HuH-7 (cell line): Measurements from ENCODE around the gene APEH.
"Not testable (repeated sequence)": the region's sequence is repeated elsewhere in the genome, so short reads cannot be mapped to it uniquely, and the experiment has no call there.

Experiments
- DNase-seq: peaks from one replicate; pipeline ENCODE4 v3.0.0; 2011; ENCODE audit warnings: low spot score

Gene APEH

DNA sequence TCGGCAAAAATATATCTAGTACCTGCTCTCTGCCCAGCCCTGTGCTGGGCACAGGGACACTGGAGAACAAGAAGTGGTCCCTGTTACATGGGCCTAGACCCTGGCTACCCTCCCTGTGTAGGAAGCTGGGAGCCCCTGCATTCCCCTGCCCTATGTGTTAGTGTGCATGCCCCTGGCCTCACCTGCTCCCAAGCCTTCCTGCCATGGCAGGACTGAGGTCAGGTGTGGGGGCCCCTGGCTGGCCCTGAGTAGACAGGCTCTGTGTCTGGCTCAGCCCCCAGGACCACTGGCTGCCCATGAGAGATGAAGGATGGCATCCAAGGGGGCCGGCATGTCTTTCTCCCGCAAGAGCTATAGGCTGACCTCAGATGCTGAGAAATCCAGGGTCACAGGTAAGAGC, 16.7 kb downstream of the APEH start:
- DNase-seq, result not testable (repeated sequence)

DNA sequence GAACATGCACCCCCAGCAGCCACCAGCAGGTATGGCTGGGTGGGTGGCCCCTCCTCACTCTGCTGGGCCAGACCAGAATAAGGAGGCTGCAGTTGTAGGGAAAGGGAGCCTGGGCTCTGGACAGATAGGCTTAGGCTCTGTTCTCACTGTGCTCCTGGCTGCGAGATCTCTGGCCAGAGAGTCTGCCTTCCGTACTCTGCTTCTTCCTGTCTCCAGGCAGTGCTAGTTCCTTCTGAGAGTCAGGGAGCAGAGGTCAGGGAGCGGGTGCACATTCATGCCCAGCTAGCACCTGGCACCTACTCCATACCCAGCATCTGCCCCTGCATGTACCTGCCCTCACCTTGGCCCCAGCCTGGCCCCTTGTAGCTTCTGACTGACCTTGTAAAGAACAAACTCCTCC, 17.3 kb downstream of the APEH start:
- not testable (repeated sequence) for DNase-seq

DNA sequence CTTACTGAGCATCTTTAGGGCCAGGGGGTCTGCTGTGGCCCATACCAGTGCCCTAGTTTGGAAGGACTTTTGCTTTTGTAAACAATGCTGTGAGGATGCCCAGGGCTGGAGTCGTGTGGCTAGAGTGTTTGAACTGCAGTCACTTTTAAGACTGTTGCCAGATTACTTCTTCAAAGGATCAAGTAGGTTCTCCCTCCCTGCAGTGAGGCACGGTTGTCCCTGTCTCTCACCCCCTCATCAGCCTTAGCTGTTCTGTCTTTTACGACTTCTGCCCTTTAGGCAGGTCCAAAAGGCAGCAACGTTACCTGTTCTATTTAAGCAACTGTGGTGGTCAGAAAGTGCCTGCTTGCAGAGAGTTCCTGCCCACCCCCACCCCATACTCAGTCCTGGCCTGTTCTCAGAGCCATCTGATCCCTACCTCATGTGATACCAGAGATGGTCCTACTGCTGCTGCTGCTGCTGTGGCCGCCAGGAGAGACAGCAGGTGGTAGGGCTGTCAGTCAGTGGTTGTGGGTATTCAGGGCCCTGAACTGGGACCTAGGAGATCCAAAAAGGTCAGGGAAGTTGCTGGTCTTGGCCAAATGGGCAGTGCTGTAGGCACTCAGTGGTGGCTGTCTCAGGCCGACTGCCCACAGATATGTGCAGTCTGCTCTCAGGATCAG, 20.4 kb downstream of the APEH start:
- DNase-seq, result not testable (repeated sequence)

DNA sequence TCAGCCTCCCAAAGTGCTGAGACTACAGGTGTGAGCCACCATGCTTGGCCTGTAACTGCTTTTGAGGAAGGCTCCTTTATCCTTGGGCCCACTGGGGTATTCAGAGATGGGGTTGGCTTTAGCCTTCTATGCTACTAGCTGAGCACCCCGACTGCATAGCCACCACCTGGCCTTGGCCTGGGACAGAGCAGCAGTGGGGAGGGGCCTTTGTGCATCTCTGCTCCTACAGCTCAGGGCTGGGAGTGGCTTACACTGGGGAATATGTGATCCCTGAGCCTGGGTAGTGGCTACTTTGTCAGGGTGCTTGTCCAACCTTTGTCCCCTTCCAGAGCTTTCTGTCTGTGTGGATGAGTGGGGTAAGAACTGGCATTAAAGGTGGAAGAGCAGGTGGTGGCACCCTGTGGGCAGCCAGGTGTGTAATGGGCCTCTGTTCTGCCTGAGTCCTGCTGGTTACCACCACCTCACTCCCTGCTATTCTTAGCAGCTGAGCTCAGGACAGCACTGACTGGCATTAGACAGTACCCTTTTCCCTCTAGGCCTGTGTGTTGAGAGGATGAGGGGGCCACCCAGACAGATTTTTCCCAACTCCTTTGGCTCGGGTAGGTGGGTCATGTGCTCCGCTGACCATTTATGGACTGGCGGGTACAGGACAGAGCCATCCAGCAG, 21.3 kb downstream of the APEH start:
- not testable (repeated sequence) for DNase-seq

DNA sequence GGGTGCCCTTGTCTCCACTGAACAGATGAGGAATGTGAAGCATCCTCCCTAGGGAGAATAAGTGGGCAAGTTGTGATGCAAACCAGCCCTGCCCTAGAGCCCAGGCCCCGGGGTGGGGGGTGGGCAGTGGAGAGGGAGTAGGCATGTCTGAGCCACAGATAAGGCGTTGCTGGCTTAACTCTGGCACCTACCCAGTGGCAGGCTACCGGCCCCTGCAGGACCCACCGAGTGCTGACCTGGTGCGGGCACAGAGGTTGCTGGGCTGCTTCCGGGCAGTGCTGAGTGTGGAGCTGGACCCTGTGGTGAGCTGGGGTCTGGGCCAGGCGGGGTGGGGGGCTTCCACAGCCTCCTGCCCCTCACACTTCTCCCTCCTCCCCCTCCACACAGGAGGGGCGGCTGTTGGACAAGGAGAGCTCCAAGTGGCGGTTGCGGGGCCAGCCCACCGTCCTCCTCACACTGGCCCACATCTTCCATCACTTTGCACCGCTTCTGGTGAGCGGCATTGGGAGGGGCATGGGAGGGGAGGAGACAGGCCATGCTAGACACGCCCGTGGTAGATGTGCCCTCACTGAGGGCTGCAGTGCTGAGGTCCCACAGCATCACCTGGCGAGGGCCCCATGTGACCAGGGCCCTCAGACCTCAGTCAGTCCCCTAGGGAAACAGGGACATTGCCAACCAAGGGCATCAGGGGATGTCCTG, 25.3 kb downstream of the APEH start:
- no peak for DNase-seq

DNA sequence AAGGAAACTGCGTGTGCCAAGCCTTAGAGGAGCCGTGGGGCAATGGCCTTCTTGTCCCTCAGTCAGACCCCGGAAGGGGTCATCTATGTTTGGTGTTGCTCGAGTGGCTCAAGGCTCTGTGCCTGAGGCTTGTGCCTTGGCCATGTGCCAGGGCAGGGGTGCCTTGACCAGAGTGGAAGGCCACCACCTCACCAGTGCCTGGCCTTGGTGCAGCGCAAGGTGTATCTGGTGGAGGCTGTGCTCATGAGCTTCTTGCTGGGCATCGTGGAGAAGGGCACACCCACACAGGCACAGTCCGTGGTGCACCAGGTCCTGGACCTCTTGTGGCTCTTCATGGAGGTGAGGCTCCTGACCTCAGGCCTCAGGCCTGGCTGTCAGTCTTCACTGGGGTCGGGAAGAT, 25.9 kb downstream of the APEH start:
- DNase-seq, result no peak

DNA sequence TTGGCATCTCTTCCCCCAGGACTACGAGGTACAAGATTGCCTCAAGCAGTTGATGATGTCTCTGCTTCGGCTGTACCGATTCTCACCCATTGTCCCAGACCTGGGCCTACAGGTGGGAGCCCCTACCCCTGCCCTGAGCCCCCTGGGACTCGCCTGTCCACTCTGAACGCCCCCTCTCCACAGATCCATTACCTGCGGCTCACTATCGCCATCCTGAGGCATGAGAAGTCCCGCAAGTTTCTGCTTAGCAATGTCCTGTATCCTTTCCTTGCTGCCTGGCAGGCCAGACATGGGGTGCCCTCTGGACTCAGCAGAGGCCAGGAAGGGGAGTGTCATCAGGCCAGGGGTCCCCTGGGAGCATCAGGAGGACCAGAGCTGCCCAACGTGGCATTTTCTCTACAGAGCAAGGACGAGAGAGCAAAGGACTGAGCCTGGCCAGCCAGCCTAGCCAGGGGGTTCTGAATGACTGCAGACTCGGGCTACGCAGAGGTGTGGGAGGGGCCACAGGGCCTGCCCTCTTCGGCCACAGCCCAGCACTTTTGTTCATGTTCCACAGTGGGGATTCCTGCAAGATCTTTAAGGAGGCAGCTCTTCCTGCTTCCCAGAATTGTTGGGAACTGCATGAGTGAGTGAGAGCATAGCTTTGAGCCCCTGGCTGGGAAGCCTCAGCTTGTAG, 26.4 kb downstream of the APEH start:
- DNase-seq, result no peak

DNA sequence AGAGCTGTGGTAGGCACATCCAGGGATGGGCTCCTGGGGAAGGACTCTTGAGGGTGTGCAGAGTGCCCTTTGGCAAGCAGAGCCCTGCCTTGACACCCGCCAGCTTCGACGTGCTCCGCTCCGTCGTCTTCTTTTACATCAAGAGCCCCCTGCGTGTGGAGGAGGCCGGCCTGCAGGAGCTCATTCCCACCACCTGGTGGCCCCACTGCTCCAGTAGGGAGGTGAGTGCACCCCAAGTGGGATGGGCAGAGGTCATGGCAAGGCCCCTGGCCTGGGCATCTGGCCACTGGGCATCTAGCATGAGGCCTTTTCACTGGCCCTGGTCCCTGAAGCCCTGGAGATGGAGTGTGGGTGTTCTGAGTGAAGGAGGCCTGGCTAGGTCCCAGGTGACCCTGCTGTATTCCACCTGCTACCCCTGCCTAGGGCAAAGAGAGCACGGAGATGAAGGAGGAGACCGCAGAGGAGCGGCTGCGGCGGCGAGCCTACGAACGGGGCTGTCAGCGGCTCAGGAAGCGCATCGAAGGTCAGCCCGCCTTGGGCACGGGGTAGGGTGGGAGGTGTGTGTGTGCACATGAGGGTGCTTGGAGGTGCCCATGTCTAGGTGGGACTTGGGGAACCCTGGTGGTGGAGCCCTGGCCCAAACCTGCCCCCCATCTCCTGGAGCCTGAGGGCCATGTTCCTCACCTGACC, 27.4 kb downstream of the APEH start:
- peak; percentile 49 for DNase-seq

DNA sequence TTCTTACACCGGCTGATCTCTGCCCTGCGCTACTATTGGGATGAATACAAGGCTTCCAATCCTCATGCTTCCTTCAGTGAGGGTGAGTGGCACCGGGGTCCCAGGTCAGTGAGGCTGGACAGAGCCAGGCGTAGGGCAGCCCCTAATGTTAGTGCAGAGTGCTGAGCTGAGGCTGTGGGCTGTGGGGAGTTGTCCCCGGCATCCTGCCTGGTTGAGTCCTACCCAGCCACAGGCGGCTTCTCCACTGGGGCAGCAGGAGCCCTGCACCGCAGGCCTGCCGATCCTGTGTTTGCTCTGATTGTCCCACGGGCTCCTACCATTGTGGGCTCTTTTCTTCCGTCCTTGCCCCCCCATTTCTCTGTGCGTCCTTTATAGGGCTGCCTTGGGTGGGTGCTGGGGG, 28.5 kb downstream of the APEH start:
- no peak for DNase-seq

DNA sequence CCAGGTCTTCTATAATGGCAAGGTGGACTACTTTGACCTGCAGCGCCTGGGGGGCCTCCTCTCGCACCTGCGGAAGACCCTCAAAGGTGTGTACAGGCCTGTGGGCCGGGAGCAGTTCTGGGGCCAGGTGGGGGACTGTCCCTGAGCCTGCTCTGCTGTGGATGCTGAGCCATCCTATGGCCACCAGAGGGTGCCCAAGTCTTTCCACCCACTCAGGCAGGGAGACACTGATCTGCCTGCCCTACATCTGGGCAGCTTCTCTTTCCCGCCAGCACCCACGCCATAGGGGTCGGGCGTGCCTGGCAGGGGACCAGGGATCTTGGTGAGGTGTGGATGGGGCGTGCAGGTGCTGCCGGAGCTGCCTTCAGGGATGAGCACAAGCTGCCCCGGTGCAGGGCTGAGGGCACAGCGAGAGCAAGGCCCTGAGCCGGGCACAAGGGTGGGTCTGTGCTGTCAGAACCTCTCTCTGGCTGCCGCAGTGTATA, 29.3 kb downstream of the APEH start:
- peak; percentile 90 for DNase-seq

DNA sequence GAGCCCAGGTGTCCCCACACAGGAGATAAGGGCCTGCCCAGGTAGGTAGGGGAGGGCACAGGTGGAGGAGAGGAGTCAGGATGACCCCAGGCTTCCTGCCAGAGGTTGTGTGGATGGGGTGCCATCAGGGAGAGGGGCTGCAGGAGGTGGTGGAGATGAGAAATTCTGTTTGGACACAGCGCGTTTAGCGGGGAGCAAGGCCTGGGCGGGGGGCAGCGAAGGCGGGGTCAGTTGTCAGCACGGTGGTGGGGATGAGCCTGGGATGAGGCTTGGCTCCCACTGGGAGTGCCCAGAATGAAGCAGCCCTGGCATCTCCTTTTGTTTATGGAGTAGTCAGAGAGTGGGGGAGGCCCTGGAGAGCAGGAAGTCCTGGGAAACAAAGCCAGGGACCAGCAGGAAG, 29.8 kb downstream of the APEH start:
- DNase-seq, result no peak

DNA sequence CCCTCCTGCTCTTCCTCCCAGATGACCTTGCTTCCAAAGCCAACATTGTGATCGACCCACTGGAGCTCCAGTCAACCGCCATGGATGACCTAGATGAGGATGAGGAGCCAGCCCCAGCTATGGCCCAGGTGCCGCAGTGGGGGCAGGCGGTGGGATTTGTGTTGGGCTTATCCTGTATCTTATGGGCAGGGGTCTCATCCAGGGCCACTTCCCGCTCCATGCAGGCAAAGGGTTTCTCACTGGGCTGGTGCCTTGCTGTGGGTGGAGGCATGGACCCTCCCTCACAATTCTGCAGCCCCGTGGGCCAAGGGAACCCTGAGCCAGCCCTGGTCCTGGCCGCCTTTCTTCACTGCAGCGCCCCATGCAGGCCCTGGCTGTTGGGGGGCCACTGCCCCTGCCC, 30.5 kb downstream of the APEH start:
- DNase-seq, result no peak

DNA sequence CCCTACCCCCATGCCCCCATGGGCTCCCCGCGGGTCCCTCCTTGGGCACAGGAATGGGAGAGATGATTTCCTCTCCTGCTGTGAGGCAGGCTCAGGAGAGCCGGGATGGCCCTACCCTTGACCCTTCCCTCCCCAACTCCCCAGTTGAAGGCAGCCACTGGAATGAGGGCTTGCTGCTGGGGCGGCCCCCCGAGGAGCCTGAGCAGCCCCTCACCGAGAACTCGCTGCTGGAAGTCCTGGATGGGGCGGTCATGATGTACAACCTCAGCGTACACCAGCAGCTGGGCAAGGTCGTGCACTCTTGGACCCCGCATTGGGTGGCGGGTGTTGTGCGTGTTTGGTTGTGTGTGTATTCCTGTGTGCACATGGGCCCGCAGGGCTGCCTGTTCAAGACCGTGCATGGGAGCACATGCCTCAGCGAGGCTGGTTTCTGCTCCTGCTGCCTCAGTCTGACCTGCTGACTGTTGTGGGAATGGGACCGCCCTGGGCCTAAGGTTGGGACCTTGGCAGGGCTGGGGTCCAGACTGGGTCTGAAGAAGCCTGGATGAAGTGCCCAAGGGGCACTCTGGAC, 31.3 kb downstream of the APEH start:
- DNase-seq, result no peak

DNA sequence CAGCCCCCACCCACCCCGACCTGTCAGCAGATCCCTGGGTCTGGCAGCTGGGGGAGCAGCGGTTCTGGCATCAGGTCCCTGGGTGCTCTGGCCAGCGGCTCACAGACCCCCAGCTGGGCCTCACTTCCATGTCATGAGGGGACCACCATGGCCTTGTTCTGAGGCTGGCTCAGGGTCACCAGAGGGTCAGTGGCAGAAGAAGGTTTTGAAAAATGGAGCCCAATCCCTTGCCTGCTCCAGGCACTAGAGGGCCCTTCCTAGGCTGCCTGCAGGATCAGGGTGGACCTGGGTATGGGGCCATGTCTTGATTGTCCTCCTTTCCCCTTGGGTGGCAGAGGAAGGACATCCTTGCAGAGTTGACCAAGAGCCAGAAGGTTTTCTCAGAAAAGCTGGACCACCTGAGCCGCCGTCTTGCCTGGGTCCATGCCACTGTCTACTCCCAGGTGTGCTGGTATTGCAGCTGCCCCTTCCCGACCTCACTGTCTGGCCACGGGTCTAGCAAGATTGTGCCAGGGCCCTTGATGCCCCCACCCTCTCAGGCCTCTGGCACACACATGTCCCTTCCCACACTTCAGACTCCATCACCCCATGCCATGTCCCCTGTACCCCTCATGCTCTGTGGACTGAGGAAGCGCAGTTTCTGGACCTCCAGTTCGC, 32.4 kb downstream of the APEH start:
- no peak for DNase-seq

DNA sequence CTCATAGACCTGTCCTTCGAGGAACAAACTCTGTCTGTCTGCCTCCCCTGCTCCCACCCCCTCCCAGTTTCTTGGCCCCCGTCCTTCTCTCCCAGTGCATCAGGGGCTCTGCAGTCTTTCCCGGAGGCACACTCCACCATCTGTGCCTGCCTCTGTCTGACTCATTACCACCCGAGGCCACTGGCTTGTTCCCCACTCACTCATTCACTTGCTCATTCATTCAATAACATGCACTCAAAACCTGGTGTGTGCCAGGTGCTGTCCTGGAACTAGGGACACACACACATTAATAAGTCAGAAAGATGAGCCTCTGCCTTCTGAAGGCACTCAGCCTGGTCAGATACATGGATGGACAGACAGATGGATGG, 32.9 kb downstream of the APEH start:
- no peak for DNase-seq

DNA sequence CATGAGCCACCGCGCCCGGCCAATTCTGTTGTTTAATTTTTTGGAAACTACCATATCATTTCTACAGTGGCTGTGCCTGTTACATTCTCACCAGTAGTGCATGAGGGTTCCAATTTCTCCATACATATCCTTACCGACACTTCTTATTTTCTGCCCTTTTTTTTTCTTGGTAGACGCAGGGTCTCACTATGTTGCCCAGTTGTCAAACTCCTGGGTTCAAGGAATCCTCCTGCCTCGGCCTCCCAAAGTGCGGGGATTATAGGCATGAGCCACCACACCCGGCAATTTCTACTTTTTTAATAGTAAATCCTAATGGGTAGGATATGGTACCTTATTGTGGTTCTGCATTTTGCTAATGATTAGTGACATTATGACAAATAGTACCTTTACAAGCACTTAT, 35.7 kb downstream of the APEH start:
- no peak for DNase-seq

DNA sequence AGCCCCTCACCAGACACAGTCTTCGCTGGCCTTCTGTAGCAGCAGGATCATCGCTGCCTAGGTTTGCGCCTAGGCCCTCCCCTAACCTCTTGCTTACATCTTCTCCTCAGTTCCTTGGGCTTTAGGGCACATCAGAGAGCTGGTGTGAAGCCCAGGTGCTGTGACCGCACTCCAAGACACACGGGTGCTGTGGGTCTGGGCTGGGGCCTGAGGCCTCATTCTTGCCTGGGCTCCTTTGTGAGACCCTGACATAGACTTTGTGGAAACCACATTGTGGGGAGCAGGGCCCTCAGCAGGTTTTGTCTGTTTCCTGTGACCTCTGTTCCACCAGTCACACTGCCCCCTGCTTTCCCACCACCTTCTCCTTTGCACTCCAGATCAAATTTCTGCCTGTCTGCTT, 37.3 kb downstream of the APEH start:
- no peak for DNase-seq

DNA sequence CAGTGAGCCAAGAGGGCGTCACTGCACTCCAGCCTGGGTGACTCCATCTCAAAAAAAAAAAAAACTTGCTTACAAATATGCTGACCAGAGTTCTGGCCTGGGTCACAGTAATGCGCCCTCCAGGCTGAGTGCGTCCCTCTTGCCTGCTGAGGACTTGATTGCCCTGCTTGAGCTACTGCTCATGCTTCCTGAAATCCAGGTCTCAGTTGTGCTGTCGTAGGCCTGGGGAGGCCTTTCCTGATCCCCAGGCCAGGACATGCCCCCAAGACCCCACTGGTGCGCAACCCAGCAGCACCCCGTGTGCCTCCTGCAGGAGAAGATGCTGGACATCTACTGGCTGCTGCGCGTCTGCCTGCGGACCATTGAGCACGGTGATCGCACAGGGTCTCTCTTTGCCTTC, 38.0 kb downstream of the APEH start:
- DNase-seq, result no peak

DNA sequence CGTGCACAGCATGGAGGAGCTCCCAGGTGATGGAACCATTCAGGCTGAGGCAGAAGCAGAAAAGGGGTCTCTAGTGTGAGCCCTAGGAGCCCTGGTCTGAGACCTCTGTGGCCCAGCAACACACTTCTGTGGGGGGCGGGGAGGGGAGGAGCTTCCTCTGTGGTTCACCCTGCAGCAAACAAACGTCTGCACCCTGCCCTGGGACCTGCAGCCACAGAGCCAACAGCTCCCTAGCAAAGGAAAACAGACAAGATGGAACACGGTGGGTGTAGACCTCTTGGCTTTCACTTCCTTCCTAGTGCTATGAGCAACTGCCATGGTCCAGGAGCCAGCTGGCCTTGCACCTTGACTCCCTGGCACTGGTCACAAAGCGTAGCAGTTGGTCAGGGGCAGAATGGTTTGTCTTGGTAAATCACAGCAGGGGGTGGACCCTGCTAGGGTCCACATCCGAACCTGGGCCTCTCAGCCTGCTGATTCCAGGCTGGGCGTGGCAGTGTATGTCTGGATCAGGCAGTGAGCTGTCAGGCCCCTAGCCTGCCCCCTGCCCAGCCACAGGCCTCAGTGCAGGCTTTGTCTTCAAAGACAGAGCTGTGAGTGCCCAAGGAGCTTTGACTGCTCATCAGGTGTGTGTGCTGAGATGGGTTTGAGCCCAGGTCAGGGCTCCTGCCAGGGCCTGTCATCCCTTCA, 38.6 kb downstream of the APEH start:
- DNase-seq, result no peak

DNA sequence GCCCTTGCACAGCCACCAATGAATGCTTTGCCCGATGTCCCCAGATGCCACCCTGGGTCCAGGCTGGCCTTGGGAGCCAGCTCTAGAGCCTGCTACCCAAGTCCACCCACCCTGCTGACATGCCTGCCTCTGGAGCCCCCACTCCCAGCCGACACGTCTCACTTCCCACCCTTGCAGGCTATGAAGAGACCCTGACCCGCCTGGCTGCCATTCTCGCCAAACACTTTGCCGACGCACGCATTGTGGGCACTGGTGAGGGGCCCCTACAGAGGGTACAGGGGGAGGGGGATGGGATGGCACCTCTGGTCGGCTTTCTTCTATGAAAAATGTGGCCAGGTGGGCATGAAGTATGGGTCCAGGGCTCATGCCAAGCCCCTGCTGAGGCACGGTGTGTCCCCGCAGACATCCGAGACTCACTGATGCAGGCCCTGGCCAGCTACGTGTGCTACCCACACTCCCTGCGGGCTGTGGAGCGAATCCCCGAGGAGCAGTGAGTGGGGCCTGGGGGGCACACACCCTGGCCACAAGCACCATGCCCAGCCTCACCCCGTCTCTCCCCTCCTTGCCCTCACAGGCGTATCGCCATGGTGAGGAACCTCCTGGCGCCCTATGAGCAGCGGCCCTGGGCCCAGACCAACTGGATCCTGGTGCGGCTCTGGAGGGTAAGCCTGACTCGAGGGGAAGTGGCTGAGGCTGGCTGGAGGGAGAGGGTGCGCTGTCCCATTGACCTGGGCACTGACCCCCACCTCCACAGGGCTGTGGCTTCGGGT, 39.4 kb downstream of the APEH start:
- DNase-seq, result no peak
